ENCODE data around the gene WDR18. TPM values are rescaled to one million over a fixed set of nuclear protein-coding genes. Genes with fewer than 3 reads are reported as not detected.

Gene WDR18
- total RNA-seq, 1 donor from 2014 or later, result 65.4 TPM

- no peak overlapping the region for H3K4me3 Mint-ChIP-seq
- no peak for DNase-seq (ENCODE audit: extremely low spot score, unreplicated experiment)
- no peaks in the 10 kb centered on the region for H3K27me3 Mint-ChIP-seq
- no peaks in the 10 kb centered on the region for H3K9me3 Mint-ChIP-seq
- H3K4me1 Mint-ChIP-seq (ENCODE audit: unreplicated experiment), result peaks cover 4% of the 10 kb centered on the region
- H3K36me3 Mint-ChIP-seq, result peaks cover 5% of the 10 kb centered on the region
- no peak overlapping the region for H3K27ac Mint-ChIP-seq
- no peak for TF ChIP-seq CTCF (conservative IDR thresholded peaks at IDR 0.05)
Measured at GRCh38 chr19:1010586-1011510, 26.7 kb downstream of the WDR18 start.

GRCh38 chr19:1011831-1012333 is 27.7 kb downstream of the WDR18 start:
- peaks cover under 1% of the 10 kb centered on the region for H3K36me3 Mint-ChIP-seq
- no peaks in the 10 kb centered on the region for H3K27me3 Mint-ChIP-seq
- no peak for TF ChIP-seq CTCF (conservative IDR thresholded peaks at IDR 0.05)
- no peaks in the 10 kb centered on the region for H3K9me3 Mint-ChIP-seq
- H3K4me3 Mint-ChIP-seq, result no peak overlapping the region
- H3K4me1 Mint-ChIP-seq (ENCODE audit: unreplicated experiment), result peaks cover 10% of the 10 kb centered on the region
- H3K27ac Mint-ChIP-seq, result no peak overlapping the region
- no peak for DNase-seq (ENCODE audit: extremely low spot score, unreplicated experiment)

DNA sequence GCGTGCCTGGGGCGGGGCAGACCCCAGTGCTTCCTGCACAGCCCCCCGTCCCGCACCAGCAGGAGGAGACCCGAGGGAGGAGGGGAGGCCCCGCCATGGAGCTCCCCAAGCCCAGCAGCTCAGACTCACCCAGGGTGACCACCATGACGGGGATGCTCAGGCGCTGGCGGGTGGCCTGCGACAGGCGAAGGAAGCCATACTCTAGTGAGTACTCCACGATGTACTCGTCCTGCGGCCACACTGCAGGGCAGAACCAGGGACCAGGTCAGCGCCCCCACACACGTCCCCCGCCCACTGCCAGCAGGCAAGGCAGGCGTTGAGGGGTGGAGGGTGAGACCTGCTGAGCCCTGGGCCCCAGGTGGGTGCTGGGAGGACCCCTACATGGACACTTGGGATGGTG is 28.2 kb downstream of the WDR18 start:
- no peak for DNase-seq (ENCODE audit: extremely low spot score, unreplicated experiment)
- no peak for TF ChIP-seq CTCF (conservative IDR thresholded peaks at IDR 0.05)
- no peaks in the 10 kb centered on the region for H3K9me3 Mint-ChIP-seq
- H3K4me1 Mint-ChIP-seq (ENCODE audit: unreplicated experiment), result peaks cover 14% of the 10 kb centered on the region
- H3K27ac Mint-ChIP-seq, result no peak overlapping the region
- no peak overlapping the region for H3K4me3 Mint-ChIP-seq
- no peaks in the 10 kb centered on the region for H3K27me3 Mint-ChIP-seq
- H3K36me3 Mint-ChIP-seq, result no peaks in the 10 kb centered on the region

- DNase-seq (ENCODE audit: extremely low spot score, unreplicated experiment), result no peak
- no peak for TF ChIP-seq CTCF (conservative IDR thresholded peaks at IDR 0.05)
- Mint-ChIP-seq H3K4me3 (no peak overlapping the region), H3K36me3 (no peaks in the 10 kb centered on the region), H3K27me3 (no peaks in the 10 kb centered on the region), H3K4me1 (ENCODE audit: unreplicated experiment) (peaks cover 14% of the 10 kb centered on the region), H3K27ac (no peak overlapping the region), H3K9me3 (no peaks in the 10 kb centered on the region)
Measured at GRCh38 chr19:1013218-1013617, 29.1 kb downstream of the WDR18 start.

DNA sequence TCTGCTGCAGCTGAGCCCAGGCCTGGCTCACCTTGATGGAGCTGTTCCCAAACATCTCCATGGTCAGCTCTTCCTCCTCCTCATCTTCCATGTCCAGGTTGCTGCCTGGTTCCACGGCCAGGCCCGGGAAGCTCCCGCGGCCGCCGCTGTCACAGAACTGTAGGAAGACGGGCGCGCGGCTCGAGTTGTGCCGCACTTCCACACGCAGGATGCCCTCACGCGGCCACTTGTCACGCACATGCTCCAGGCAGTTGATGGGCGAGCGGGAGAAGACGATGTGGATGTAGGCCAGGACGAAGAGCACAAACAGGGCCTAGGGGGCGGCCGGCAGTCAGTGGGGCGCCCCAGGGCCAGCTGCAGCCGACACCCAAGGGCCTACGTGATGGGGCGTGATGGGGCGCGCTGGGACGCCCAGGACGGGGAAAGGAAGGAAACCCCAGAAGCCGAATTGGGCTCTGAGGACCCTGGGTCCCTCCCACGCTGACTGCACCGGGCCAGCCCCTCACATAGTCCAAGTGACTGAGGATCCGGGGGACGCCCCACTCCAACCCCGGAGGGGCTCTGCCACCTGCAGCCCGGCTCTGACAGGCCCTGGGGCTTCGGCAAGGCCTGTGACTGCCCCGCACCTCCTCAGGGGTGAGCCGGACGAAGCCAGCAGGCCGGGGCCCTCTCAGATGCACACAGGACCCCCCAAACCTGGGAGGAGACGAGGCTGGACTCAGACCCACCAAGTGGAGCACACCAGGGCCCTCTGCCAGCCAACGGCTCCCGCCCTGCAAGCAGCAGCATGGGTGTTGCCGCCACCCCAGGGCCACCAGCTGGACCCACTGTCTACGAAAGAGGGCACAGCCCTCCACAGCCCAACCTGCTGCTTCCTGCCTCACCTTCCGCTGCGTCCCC is 30.3 kb downstream of the WDR18 start:
- no peak for DNase-seq (ENCODE audit: extremely low spot score, unreplicated experiment)
- no peak overlapping the region for H3K27ac Mint-ChIP-seq
- no peaks in the 10 kb centered on the region for H3K36me3 Mint-ChIP-seq
- peaks cover 14% of the 10 kb centered on the region for H3K4me1 Mint-ChIP-seq (ENCODE audit: unreplicated experiment)
- no peaks in the 10 kb centered on the region for H3K9me3 Mint-ChIP-seq
- no peak overlapping the region for H3K4me3 Mint-ChIP-seq
- no peaks in the 10 kb centered on the region for H3K27me3 Mint-ChIP-seq
- no peak for TF ChIP-seq CTCF (conservative IDR thresholded peaks at IDR 0.05)
